COR-L47 (cell line): ENCODE measurements around the gene TTC39B.
A peak's percentile ranks its signal among the peaks of the same experiment; 100 is the strongest.
"Not testable (repeated sequence)": the region's sequence is repeated elsewhere in the genome, so short reads cannot be mapped to it uniquely, and the experiment has no call there.

Experiments
- DNase-seq: peaks from one replicate; lab custom pipeline; 2025; lab: John Stamatoyannopoulos, UW

TTC39B gene

DNA sequence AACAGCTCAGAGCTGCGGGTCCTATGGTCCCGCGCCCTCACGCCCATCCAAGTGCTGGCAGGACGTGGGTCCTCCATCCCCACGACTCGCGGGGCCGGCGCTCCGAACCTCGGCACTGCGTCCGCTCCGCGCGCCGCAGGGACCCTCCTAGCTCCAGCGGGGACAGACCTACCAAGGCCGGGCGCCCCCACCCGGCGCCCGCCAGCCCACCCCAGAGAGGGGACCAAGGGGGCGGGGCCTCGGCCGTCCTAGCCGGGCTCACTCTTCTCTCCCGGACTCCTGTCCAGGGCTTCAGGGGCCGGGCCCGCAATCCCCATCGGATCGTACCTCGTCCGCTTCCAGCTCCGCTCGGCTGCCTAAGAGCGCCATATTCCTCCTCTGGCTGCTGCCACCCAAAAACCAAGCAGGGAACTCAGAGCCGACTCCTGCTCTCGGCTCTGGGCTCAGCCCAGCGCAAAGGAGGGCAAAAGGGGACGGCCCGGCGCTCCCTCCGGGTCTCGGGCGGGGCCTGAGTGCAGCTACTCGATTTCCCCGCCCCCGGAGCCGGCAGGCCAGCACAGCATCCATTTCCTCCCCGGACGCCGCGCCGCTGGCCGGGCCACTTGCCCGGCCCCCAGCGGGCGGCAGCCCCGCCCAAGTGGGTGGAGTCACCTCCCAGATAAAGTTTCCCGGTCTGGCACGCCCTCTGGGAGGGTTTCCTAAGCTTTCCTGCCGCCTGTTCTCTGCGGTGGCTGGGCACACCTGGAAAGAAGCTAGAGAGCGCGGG, at the start of gene TTC39B:
TSS of gene TTC39B (minus strand) at position 460 of the 766 bp plus-strand sequence. CDS start at position 369, 91 bp downstream.
- DNase-seq, result peak; percentile 90

GRCh38 chr9:15355669-15356068, 48.7 kb upstream of the TTC39B start:
- DNase-seq, result no peak

DNA sequence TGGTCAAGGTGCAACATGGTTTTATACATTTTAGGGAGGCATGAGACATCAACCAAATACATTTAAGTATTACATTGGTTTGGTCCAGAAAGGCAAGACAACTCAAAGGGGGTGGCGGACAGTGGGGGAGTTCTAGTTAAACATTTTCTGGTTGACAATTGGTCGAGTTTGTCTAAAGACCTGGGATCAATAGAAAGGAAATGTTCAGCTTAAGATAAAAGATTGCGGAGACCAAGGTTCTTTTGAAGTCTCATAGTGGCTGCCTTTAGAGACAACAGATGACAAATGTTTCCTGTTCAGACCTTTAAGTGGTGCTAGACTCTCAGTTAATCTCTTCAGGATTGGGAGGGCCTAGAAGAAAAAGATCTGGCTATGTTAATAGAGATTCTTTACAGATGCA, 47.7 kb upstream of the TTC39B start:
- DNase-seq, result no peak

DNA sequence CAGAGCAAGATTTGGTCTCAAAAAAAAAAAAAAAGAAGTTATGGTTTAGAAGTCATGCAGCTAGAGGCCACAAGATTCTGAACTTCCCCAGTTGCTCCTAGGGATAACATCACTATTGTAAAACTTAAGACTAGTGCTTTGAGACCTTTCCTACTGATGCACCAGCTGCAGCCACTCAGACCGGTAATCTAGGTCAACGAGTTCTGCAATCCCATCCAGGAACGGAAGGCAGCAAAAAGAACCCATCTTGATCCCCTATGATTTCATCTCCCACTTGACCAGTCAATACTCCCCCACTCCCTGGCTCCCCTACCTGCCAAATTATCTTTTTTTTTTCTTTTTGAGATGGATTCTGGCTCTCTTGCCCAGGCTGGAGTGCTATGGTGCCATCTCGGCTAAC, 46.9 kb upstream of the TTC39B start:
- DNase-seq, result no peak

- DNase-seq, result no peak
Observed at GRCh38 chr9:15352306-15352705, 45.3 kb upstream of the TTC39B start.

- DNase-seq, result peak; percentile 40
Observed at GRCh38 chr9:15349892-15350761, 43.1 kb upstream of the TTC39B start.

DNA sequence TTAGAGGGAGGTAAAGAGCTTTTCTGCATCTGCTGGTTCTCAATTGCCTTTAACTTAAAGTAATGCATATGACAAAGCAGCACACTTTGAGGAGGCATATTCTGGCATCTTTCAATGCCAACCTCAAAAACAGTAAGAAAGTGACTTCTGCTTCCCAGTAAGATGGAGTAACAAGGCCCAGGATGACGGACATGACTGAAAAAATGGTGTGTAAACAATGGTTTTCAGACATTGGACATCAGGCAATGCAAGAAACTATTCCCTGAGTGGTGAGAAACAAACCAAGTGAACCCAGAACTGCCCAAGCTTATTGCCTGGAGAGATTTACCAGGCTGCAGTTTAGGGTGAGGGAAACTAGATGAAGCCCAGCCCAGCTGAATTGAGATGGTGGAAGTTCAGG, 39.8 kb upstream of the TTC39B start:
- no peak for DNase-seq

GRCh38 chr9:15344191-15344590, 37.2 kb upstream of the TTC39B start:
- no peak for DNase-seq

GRCh38 chr9:15333376-15333881, 26.4 kb upstream of the TTC39B start:
- DNase-seq, result no peak

DNA sequence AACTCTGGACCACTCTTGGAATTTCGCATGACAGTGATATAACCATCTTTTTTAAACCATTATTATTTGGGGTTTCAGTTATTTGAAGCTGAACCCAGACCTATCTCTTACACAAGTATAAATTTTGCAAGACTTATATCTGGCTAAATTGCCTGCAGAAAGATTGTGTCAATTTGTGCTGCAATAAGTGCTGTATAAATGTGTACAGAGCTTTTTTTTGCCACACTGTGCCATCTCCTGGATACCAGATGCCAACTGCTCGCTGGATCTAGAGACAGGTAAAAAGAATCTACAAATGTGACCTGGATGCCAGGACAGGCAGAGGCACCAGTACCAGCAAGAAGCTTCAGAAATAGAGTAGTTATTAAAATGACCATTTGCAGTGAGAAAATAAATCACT, 25.9 kb upstream of the TTC39B start:
- DNase-seq, result no peak

DNA sequence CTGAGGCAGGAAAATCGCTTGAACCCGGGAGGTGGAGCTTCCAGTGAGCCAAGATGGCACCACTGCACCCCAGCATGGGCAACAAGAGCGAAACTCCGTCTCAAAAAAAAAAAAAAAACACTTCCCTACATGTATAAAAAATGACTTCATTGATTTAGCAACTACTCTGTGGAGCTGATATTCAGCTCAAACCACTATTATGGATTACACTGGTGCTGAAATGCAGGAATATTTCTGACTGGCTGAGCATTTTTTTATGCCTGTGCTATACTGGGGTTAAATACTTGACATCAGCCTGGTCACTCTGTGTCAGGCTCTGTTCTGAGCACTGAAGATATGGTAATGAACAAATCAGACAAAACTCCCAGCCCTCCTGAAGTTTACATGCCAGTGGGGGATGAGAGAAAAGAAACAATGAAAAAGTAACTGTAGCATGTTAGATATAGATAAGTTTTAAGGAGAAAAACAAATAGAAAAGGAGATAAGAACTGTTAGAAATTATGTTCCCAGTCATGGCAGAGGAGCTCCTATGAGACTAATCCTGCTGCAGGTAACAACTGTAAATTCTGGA, 22.6 kb upstream of the TTC39B start:
- DNase-seq, result no peak

GRCh38 chr9:15328946-15329345, 21.9 kb upstream of the TTC39B start:
- DNase-seq, result no peak

GRCh38 chr9:15322695-15323094, 15.7 kb upstream of the TTC39B start:
- not testable (repeated sequence) for DNase-seq

DNA sequence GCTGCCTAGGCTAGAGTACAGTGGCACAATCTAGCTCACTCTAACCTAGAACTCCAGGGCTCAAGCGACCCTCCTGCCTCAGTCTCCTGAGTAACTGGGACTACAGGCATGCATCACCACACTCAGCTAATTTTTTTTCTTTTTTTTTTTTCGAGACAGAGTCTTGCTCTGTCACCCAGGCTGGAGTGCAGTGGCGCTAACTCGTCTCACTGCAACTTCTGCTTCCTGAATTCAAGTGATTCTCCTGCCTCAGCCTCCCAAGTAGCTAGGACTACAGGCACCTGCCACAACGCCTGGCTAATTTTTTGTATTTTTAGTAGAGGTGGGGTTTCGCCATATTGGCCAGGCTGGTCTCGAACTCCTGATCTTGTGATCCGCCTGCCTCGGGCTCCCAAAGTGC, 12.6 kb upstream of the TTC39B start:
- DNase-seq, result not testable (repeated sequence)

GRCh38 chr9:15317836-15318235, 10.8 kb upstream of the TTC39B start:
- DNase-seq, result no peak

DNA sequence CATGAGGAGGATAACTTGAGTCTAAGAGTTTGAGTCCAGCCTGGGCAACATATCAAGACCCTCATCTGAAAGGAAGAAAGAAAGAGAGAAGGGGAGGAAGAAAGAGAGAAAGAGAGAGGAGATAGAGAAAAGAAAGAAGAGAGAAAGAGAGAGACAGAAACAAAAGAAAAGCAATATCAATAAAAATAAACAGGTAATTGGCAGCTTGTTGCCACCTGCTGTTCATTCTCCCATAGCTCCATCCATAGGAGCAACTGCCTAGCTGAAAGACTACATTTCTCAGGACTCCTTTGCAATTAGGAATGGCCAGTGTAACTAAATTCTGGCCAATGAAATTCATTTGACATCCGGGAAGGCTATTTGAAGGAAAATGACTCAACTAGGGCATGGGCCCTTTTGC, 4.6 kb upstream of the TTC39B start:
- no peak for DNase-seq

- no peak for DNase-seq
Observed at GRCh38 chr9:15310107-15310850, 3.3 kb upstream of the TTC39B start.

DNA sequence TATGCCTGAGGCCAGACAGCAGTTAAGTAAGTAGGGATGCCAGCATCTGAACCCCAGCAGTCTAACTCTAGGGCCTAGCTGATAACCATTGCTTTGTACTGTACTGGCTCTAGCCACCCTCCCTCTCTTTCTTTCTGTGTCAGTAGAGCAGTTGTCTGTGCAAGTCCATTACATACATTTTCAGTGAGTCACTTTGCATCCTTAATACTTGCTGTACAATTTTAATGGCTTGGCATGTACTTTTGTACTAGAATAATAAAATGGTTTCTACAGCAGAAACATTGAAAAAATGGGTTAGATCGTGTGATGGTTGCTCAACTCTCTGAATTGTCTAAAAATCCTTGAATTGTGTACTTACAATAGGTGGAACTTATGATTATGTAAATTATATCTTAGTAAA, 1.5 kb upstream of the TTC39B start:
- DNase-seq, result no peak

- no peak for DNase-seq
Observed at GRCh38 chr9:15307523-15307841, 466 bp upstream of the TTC39B start.

- peak; percentile 85 for DNase-seq
Observed at GRCh38 chr9:15306068-15306756, 804 bp downstream of the TTC39B start.

DNA sequence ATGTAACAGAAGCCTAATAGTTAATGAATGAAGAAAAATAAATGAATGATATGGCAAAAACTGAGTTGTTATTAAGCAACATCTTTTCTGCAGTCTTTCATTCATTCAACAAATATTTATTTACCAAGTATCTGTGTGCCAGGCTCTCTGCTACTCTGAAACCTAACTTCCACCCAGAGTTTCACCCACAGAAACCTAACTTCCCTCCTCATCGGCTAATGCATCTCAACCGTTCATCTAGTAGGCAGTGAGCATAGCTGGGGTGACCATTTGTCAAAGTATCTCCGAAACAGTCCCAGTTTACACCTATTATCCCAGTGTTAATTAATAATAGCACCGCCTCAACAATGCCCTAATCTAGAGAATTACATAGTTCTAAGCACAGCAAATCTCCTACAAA, 1.5 kb downstream of the TTC39B start:
- DNase-seq, result no peak

DNA sequence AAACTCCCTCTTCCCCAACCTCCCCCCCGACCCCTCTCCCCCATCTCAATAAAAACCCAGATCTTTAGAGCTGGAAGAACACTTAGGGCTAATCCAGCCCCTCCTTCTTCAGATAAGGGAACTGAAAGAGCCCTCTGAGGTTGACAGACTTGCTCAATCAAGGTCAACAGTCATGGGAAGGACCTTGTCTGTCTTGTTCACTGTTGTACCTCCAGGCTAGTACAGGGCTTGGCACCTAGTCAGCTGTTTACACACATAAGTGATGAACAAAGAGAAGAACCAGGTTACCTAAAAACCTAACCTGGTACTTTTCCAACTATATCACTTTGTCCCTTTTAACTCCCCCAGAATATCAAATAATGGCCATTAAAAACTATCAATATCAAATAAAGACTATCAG, 2.4 kb downstream of the TTC39B start:
- no peak for DNase-seq
